ENCODE measurements around the gene INPP4A.

The INPP4A gene

DNA sequence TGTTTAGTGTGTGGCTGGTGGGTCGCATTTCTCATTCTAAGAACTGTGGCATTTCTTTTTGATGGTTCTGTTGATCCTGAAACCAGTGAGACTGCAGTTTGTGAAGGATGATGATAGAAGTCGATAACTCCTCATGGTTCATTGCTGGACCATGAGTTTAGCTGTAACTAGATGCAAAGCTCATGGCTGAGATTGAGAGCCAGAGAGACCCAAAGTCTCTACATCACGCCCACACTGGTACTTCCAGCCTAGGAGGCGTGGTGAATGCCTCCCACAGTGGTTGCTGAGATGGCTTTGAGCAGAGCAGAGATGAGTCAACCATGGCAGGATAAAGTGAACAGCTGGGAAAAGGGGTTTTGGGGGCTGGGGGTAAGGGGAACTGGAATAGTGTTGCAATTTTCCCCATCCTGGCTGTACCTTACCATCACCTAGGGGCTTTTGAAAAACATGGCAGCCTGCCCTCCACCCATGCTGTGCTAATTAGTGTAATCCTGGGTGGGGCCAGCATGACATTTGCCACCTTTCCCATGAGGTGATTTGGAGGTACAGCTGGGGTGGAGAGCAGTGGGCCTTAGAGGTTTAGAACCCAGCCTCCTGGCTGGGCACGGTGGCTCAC is 24.1 kb downstream of the INPP4A start:
- Histone ChIP-seq H3K36me3 (ENCODE audit: control insufficient read depth, insufficient read depth, low read length) (no peaks in the 10 kb centered on the region), H3K9me3 (ENCODE audit: control insufficient read depth, low read length) (no peaks in the 10 kb centered on the region), H3K4me1 (ENCODE audit: control insufficient read depth, insufficient read depth, low read length, poor library complexity, severe bottlenecking) (no peaks in the 10 kb centered on the region), H3K4me3 (ENCODE audit: extremely low read depth, insufficient read depth, low read length, poor library complexity, severe bottlenecking) (no peak overlapping the region), H3K27ac (ENCODE audit: low read depth, low read length, severe bottlenecking) (no peak overlapping the region)
- WGBS, 2 experiments (ENCODE audit: insufficient coverage in 2 of 2): 95 to 96% methylated on average over 3 to 5 of the region's 5 CpGs

DNA sequence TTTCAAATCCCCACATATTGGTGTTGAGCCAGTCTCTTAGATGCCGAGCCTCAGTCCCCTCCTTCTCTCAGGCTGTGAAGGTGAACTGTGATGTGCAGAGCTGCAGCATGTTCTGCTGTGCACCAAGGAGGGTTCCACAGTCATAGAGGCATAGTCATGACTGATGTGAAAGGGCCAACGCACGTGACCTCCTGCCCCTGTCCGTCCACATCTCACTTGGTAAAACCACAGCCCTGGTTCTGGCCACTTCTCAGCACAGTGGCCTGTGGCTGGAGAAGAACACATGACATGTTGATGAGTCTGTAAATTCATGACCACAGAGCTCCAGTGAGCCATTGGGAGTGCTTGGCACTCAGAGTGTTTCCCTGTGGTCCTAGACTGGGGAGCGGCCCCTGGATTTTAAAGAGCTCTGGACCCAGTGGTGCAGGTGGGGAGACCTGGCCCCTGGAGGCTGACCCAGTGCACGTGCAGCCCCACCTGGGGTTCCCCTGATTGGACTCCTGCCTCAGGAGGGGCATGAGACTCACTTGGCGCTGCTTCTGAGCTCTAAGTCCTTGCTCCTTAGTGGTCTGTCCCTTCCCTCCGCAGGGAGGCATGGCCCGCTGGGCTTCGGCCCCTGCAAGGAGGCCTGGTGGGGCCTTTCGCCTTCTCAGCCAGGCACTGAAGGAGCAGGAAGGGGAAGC is 25.3 kb downstream of the INPP4A start:
- WGBS, 2 experiments (ENCODE audit: insufficient coverage in 2 of 2): 96 to 99% methylated on average over 7 to 9 of the region's 11 CpGs
- H3K27ac ChIP-seq (ENCODE audit: low read depth, low read length, severe bottlenecking): no peak overlapping the region
- no peaks in the 10 kb centered on the region for H3K4me1 ChIP-seq (ENCODE audit: control insufficient read depth, insufficient read depth, low read length, poor library complexity, severe bottlenecking)
- H3K36me3 ChIP-seq (ENCODE audit: control insufficient read depth, insufficient read depth, low read length): no peaks in the 10 kb centered on the region
- H3K4me3 ChIP-seq (ENCODE audit: extremely low read depth, insufficient read depth, low read length, poor library complexity, severe bottlenecking): no peak overlapping the region
- H3K9me3 ChIP-seq (ENCODE audit: control insufficient read depth, low read length): no peaks in the 10 kb centered on the region

- no peaks in the 10 kb centered on the region for H3K4me1 ChIP-seq (ENCODE audit: control insufficient read depth, insufficient read depth, low read length, poor library complexity, severe bottlenecking)
- no peak overlapping the region for H3K4me3 ChIP-seq (ENCODE audit: extremely low read depth, insufficient read depth, low read length, poor library complexity, severe bottlenecking)
- H3K9me3 ChIP-seq (ENCODE audit: control insufficient read depth, low read length): no peaks in the 10 kb centered on the region
- H3K36me3 ChIP-seq (ENCODE audit: control insufficient read depth, insufficient read depth, low read length): no peaks in the 10 kb centered on the region
- H3K27ac ChIP-seq (ENCODE audit: low read depth, low read length, severe bottlenecking): no peak overlapping the region
- WGBS, 2 experiments (ENCODE audit: insufficient coverage in 2 of 2): 100% methylated on average over 2 to 5 of the region's 7 CpGs
Measured at GRCh38 chr2:98470851-98471255, 26.2 kb downstream of the INPP4A start.

GRCh38 chr2:98471402-98472131 is 26.9 kb downstream of the INPP4A start:
- H3K36me3 ChIP-seq (ENCODE audit: control insufficient read depth, insufficient read depth, low read length): no peaks in the 10 kb centered on the region
- H3K4me1 ChIP-seq (ENCODE audit: control insufficient read depth, insufficient read depth, low read length, poor library complexity, severe bottlenecking): no peaks in the 10 kb centered on the region
- H3K9me3 ChIP-seq (ENCODE audit: control insufficient read depth, low read length): no peaks in the 10 kb centered on the region
- WGBS, 2 experiments (ENCODE audit: insufficient coverage in 2 of 2): 88 to 97% methylated on average over 6 to 9 of the region's 10 CpGs
- H3K4me3 ChIP-seq (ENCODE audit: extremely low read depth, insufficient read depth, low read length, poor library complexity, severe bottlenecking): no peak overlapping the region
- H3K27ac ChIP-seq (ENCODE audit: low read depth, low read length, severe bottlenecking): no peak overlapping the region

GRCh38 chr2:98472132-98472650 is 27.5 kb downstream of the INPP4A start:
- Histone ChIP-seq H3K4me1 (ENCODE audit: control insufficient read depth, insufficient read depth, low read length, poor library complexity, severe bottlenecking) (no peaks in the 10 kb centered on the region), H3K36me3 (ENCODE audit: control insufficient read depth, insufficient read depth, low read length) (no peaks in the 10 kb centered on the region), H3K9me3 (ENCODE audit: control insufficient read depth, low read length) (no peaks in the 10 kb centered on the region), H3K27ac (ENCODE audit: low read depth, low read length, severe bottlenecking) (no peak overlapping the region), H3K4me3 (ENCODE audit: extremely low read depth, insufficient read depth, low read length, poor library complexity, severe bottlenecking) (no peak overlapping the region)
- 90 to 91% methylated on average over 4 to 5 of the region's 5 CpGs for WGBS, 2 experiments (ENCODE audit: insufficient coverage in 2 of 2)

- H3K36me3 ChIP-seq (ENCODE audit: control insufficient read depth, insufficient read depth, low read length): no peaks in the 10 kb centered on the region
- no peaks in the 10 kb centered on the region for H3K4me1 ChIP-seq (ENCODE audit: control insufficient read depth, insufficient read depth, low read length, poor library complexity, severe bottlenecking)
- WGBS, 2 experiments (ENCODE audit: insufficient coverage in 2 of 2): 90 to 94% methylated on average over 5 to 7 of the region's 9 CpGs
- H3K9me3 ChIP-seq (ENCODE audit: control insufficient read depth, low read length): no peaks in the 10 kb centered on the region
- H3K4me3 ChIP-seq (ENCODE audit: extremely low read depth, insufficient read depth, low read length, poor library complexity, severe bottlenecking): no peak overlapping the region
- H3K27ac ChIP-seq (ENCODE audit: low read depth, low read length, severe bottlenecking): no peak overlapping the region
Measured at GRCh38 chr2:98472961-98473746, 28.5 kb downstream of the INPP4A start.

- Histone ChIP-seq H3K27ac (ENCODE audit: low read depth, low read length, severe bottlenecking) (no peak overlapping the region), H3K4me3 (ENCODE audit: extremely low read depth, insufficient read depth, low read length, poor library complexity, severe bottlenecking) (no peak overlapping the region), H3K9me3 (ENCODE audit: control insufficient read depth, low read length) (no peaks in the 10 kb centered on the region), H3K4me1 (ENCODE audit: control insufficient read depth, insufficient read depth, low read length, poor library complexity, severe bottlenecking) (no peaks in the 10 kb centered on the region), H3K36me3 (ENCODE audit: control insufficient read depth, insufficient read depth, low read length) (no peaks in the 10 kb centered on the region)
- 84 to 92% methylated on average over 5 to 6 of the region's 10 CpGs for WGBS, 2 experiments (ENCODE audit: insufficient coverage in 2 of 2)
Measured at GRCh38 chr2:98473995-98474780, 29.5 kb downstream of the INPP4A start.

DNA sequence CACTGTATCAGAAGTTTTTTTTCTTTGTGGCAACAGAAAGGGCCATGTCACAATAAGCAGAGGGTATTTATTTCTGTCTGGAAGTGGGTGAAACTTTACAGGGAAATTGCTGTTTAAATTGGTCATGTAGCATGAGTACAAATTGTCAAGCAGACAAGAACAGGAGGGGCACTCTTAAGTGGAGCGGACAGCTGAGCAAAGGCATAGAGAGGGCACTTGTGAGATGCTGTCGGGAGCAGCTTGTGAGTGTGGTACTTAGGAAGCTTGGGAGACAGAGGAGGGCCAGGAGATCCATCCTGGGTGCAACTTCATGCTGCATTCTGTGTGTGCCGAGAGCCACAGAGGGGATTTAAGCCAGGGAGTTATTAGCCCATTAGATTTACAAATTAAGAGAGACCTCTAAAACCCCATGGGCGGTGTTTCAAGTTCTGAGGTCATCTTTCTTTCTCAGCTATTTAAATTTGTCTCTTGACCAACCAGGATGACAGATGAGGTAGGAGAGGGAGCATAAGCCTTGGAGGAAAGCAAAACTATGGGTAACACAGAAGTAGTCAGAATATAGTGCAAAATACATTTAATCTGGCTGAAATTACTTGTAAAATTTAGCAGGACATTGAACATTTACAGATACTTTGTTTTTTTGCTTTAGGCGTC is 30.4 kb downstream of the INPP4A start:
- no peak overlapping the region for H3K4me3 ChIP-seq (ENCODE audit: extremely low read depth, insufficient read depth, low read length, poor library complexity, severe bottlenecking)
- H3K9me3 ChIP-seq (ENCODE audit: control insufficient read depth, low read length): no peaks in the 10 kb centered on the region
- peaks cover 1% of the 10 kb centered on the region for H3K4me1 ChIP-seq (ENCODE audit: control insufficient read depth, insufficient read depth, low read length, poor library complexity, severe bottlenecking)
- H3K36me3 ChIP-seq (ENCODE audit: control insufficient read depth, insufficient read depth, low read length): no peaks in the 10 kb centered on the region
- H3K27ac ChIP-seq (ENCODE audit: low read depth, low read length, severe bottlenecking): no peak overlapping the region
- 76 to 89% methylated on average over 2 to 4 of the region's 5 CpGs for WGBS, 2 experiments (ENCODE audit: insufficient coverage in 2 of 2)

DNA sequence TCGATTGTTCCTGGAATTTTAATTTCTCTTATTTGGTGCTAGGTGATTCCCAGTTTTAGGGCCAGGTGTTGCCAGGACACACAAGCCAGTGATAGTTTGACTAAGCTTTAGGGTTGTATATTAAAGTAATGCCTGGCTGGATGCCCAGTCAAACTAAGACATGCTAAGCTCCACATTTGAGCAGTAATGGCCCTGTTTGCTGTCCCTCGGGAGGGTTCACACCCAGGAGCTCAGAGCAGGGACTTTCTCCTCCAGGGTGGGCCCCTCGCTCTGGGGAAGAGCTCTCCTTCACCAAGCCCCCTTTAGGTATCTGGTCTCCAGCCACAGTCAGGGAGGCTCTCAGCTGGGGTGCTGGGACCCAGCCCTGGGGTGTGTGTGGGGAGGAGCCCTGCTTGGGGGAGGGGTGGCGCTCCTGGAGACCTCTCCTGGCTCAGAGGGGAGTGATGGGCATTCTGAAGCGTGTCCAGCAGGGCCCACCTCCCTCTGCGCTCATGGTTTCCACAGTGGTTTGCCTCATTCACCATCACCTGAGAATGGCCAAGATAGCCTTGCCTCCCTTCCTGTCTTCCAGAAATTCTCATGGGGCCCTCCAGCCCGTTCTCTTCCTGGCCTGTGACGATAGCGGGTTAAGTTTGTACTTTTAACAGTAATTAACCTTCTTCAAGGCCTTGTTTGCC is 31.7 kb downstream of the INPP4A start:
- H3K4me3 ChIP-seq (ENCODE audit: extremely low read depth, insufficient read depth, low read length, poor library complexity, severe bottlenecking): no peak overlapping the region
- no peaks in the 10 kb centered on the region for H3K36me3 ChIP-seq (ENCODE audit: control insufficient read depth, insufficient read depth, low read length)
- no peaks in the 10 kb centered on the region for H3K9me3 ChIP-seq (ENCODE audit: control insufficient read depth, low read length)
- H3K4me1 ChIP-seq (ENCODE audit: control insufficient read depth, insufficient read depth, low read length, poor library complexity, severe bottlenecking): peaks cover 3% of the 10 kb centered on the region
- 89 to 94% methylated on average over 6 to 8 of the region's 9 CpGs for WGBS, 2 experiments (ENCODE audit: insufficient coverage in 2 of 2)
- no peak overlapping the region for H3K27ac ChIP-seq (ENCODE audit: low read depth, low read length, severe bottlenecking)

Measured in mesodermal cell (in vitro differentiated cells).